HG03439 (cell line): ENCODE measurements around the gene SBNO2.

Experiments used
- ATAC-seq: cut with Tn5 transposase; IDR thresholded peaks from one replicate; pipeline ENCODE4 v1.9.1; 2021; ENCODE audit warnings: mild to moderate bottlenecking, moderate library complexity; ENCODE audit not compliant: unreplicated experiment

The SBNO2 gene

GRCh38 chr19:1156305-1156801 is 17.7 kb downstream of the SBNO2 start:
- no peak for ATAC-seq

- ATAC-seq: no peak
These were observed 18.4 kb downstream of the SBNO2 start for GRCh38 chr19:1155352-1156304.

DNA sequence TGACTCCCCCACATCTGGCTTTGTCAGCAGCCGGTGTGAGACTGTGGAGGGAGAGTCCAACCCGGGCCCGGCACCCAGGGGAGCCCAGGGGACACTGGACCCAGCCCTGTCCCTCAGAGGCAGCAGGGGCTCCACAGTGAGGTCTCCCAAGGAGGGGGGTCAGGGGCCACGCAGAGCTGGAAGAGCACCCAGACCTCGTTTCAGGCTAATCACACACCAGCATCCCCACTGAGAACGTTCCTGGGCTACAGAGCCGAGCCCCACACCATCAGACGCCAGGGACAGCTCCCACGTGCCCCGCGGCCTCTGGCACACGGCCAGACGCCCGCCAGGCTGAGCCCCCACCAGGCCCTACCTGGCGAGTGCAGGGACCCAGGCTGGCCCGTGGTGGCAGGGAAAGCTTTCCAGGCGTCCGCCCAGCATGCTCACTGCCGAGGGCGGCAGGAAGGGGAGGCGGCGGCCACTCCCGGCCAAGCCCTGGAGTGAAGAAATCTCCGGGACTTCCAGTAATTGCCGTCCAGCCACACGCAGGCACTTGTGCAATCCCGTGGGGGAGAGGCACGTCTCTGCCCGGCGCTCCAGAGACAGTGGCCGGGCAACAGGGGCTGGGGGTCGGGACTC is 19.2 kb downstream of the SBNO2 start:
- ATAC-seq: no peak

GRCh38 chr19:1153891-1154730 is 20.0 kb downstream of the SBNO2 start:
- no peak for ATAC-seq

DNA sequence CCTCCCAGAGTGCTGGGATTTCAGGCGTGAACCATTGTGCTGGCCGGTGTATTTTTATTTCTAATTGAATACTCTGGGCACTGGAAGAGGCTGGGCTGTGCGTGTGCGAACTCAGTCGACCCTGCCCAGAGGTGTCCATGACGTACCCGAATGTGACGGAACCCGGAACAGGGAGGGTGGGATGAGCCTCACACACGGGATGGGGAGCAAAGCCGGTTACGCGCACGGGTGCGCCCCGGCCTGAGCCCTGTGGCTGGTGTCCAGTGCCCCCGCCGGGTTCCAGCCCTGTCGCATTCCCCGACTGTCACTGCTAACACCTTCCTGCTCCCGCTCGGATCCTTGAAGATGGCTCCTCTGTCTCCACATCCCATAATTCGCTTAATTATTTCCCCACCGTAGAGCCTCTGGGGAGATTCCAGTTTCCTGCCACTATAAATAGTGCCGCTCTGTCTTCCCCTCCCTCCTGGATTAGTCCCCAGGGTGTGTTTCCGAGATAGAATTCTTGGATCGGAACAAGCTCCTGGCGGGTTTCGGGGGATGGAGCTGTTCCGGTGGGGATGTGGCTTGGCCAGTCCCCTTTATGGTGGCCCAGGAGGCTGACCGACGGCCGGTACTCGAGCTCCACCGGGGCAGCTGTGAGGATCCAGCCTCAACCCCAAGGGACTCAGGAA is 22.0 kb downstream of the SBNO2 start:
- ATAC-seq: no peak

DNA sequence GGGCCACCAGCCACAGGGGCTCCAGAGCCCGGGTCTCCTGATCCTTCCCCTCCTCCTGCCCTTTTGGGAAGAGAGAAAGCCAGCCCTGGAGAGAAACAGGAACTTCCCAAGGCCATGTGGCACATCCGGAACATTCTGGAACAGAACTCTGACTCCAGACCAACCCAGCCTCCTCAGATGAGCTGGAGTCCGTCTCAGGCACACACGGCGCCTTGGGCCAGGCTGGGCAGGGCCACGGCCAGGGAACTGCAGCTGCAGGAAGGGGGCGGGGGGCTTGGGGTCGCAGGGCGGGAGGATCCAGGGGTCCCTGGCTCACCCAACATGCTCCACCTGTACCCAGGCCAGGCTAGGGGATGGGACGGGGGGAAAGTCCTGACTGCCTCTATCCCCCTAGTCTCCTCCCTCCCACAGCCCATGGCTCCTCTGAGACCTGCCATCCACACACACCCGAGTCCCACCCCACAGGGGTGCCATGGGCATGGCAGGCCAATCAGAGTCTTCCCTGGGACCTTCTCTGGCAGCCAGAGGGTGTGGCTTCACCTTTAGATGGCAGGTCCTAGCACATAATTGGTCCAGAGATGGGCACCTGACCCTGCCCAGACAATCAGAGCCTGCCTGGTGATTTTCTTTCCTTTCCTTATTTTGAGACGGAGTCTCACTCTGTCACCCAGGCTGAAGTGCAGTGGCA is 22.9 kb downstream of the SBNO2 start:
- ATAC-seq: no peak

GRCh38 chr19:1150333-1151036 is 23.6 kb downstream of the SBNO2 start:
- ATAC-seq: no peak

GRCh38 chr19:1149259-1150045 is 24.6 kb downstream of the SBNO2 start:
- no peak for ATAC-seq

DNA sequence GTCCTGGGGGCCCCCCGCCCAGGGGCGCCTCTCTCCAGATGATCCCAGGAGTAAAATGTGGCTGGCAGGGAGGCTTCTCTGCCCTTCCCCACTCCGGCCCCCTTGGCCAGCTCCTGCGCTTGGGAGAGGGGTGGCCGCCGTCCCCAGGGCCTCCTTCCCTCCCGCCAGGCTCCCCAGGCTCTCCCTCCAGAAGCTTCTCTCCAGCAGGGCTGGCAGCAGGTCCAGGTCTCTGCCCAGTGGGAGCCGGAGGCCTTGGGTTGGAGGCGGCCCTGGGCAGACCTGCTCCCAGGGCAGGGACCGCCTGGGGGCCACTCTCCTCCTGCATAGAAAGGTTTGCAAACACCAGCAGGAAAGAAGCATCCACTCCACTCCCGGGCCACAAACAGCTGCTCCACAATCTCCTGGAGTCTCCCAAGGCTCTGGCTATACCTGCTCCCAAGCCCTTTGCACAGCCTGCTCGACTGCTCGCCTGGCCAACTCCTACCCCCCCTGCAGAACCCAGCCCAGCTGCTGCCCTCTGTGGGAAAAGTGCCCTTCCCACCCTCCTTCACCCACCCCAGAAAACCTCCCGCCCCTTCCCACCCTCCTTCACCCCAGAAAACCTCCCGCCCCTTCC is 26.0 kb downstream of the SBNO2 start:
- no peak for ATAC-seq

- no peak for ATAC-seq
These were observed 26.9 kb downstream of the SBNO2 start for GRCh38 chr19:1146858-1147780.

DNA sequence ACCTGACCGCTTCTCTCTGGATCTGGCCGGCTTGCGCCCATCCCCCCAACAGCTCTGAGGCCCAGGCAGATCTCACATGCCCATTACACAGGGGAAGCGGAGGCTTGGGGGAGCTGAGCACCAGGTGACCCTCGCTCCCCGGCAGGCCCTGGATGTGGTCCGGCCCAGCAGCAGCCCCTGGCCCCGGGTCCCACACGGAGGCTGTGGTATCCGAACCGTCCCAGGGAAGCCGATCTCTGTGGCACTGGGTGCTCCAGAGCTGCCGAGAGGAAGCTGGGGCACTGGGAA is 27.7 kb downstream of the SBNO2 start:
- no peak for ATAC-seq

GRCh38 chr19:1145635-1146411 is 28.2 kb downstream of the SBNO2 start:
- no peak for ATAC-seq

GRCh38 chr19:1144741-1145140 is 29.3 kb downstream of the SBNO2 start:
- ATAC-seq: no peak

GRCh38 chr19:1143828-1144399 is 30.2 kb downstream of the SBNO2 start:
- ATAC-seq: no peak

DNA sequence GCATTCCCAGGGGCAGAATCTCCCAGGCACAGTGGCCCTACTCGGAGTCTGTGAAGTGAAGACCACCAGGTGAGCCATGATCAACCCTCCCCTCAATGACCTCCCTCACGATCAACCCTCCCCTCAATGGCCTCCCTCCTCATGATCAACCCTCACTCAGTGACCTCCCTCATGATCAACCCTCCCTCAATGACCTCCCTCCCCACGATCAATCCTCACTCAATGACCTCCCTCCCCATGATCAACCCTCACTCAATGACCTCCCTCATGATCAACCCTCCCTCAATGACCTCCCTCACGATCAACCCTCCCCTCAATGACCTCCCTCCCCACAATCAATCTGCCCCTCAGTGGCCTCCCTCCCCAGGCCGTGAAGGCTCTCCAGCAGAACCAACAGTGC is 32.1 kb downstream of the SBNO2 start:
- no peak for ATAC-seq

GRCh38 chr19:1140272-1141027 is 33.6 kb downstream of the SBNO2 start:
- no peak for ATAC-seq
